Karpas-422 (cell line): Measurements from ENCODE around the gene CP. TPM values are rescaled to one million over a fixed set of nuclear protein-coding genes. Genes with fewer than 3 reads are reported as not detected.
"Not testable (repeated sequence)": the region's sequence is repeated elsewhere in the genome, so short reads cannot be mapped to it uniquely, and the experiment has no call there.

Experiments used
- DNase-seq: peaks from one replicate; pipeline ENCODE4 v3.0.0-alpha.2; 2015
- H2AFZ ChIP-seq: fragments of 200-600 bp; sonication (generic); 2 replicates; pipeline ENCODE4 v1.6.1; 2014; ENCODE audit warnings: antibody characterized with exemption, low read length, mixed read lengths
- H3K27ac ChIP-seq: fragments of 200-600 bp; sonication (generic); 2 replicates; pipeline ENCODE4 v1.5.1; 2014; ENCODE audit warnings: mild to moderate bottlenecking, low read length, moderate library complexity
- H3K27me3 ChIP-seq: fragments of 200-600 bp; sonication (generic); 2 replicates; pipeline ENCODE4 v1.6.1; 2014; ENCODE audit warnings: low read length, mixed read lengths
- H3K36me3 ChIP-seq: fragments of 200-600 bp; sonication (generic); 2 replicates; pipeline ENCODE4 v1.6.1; 2014; ENCODE audit warnings: low read length, mixed read lengths; ENCODE audit not compliant: insufficient read depth
- H3K4me1 ChIP-seq: fragments of 200-600 bp; sonication (generic); 2 replicates; pipeline ENCODE4 v1.6.1; 2014; ENCODE audit warnings: mild to moderate bottlenecking, low read length, mixed read lengths
- H3K4me2 ChIP-seq: fragments of 200-600 bp; sonication (generic); 2 replicates; pipeline ENCODE4 v1.6.1; 2014; ENCODE audit warnings: low read length, low read depth, mild to moderate bottlenecking; ENCODE audit not compliant: poor library complexity, severe bottlenecking
- H3K4me3 ChIP-seq: fragments of 200-600 bp; sonication (generic); 2 replicates; pipeline ENCODE4 v1.5.1; 2014; ENCODE audit warnings: mild to moderate bottlenecking, antibody characterized with exemption, low read length, mixed read lengths
- H3K79me2 ChIP-seq: fragments of 200-600 bp; sonication (generic); 2 replicates; pipeline ENCODE4 v1.6.1; 2014; ENCODE audit warnings: mild to moderate bottlenecking, low read length, mixed read lengths
- H3K9ac ChIP-seq: fragments of 200-600 bp; sonication (generic); 2 replicates; pipeline ENCODE4 v1.6.0; 2014; ENCODE audit warnings: low read length
- H3K9me2 ChIP-seq: fragments of 200-600 bp; sonication (generic), shearing (Covaris generic); replicated peaks from 2 replicates; pipeline ENCODE4 v1.6.0; 2014; ENCODE audit warnings: mild to moderate bottlenecking, low read length, moderate library complexity; ENCODE audit not compliant: insufficient read depth
- H3K9me3 ChIP-seq: fragments of 300-700, 200-600 bp; sonication (generic); 2 replicates; pipeline ENCODE4 v1.6.1; 2014; ENCODE audit warnings: low read length, mixed read lengths
- H4K20me1 ChIP-seq: fragments of 200-600 bp; sonication (generic); 2 replicates; pipeline ENCODE4 v1.6.1; 2014; ENCODE audit warnings: mild to moderate bottlenecking, antibody characterized with exemption, low read length, low read depth; ENCODE audit not compliant: insufficient read depth
- total RNA-seq: library from RNA; depleted of rRNA; stranded (reverse); fragments of >200 nt; shearing (Covaris generic); gene quantifications from 2 replicates; pipeline ENCODE4 v1.2.3, GENCODE V29; 2014; ENCODE audit warnings: low replicate concordance

The CP gene
- total RNA-seq, 1 experiment from 2014 or later = not detected

GRCh38 chr3:149204390-149204991, 17.1 kb downstream of the CP start:
- Histone ChIP-seq H3K27ac (0 out of 2 replicates have a peak overlapping the region, but pooled peaks have one; percentile 37), H3K9ac (no peak overlapping the region), H3K4me3 (no peak overlapping the region), H2AFZ (no peak overlapping the region), H4K20me1 (no peaks in the 10 kb centered on the region), H3K4me1 (peaks cover 24% of the 10 kb centered on the region), H3K79me2 (no peaks in the 10 kb centered on the region), H3K4me2 (peak overlapping the region; percentile 35), H3K9me2 (no peaks in the 10 kb centered on the region), H3K9me3 (no peaks in the 10 kb centered on the region), H3K27me3 (no peaks in the 10 kb centered on the region), H3K36me3 (no peaks in the 10 kb centered on the region)
- no peak for DNase-seq

- peak overlapping the region; percentile 37; the same call in 1 of the 2 replicates for H3K27ac ChIP-seq
- no peaks in the 10 kb centered on the region for H4K20me1 ChIP-seq
- no peaks in the 10 kb centered on the region for H3K79me2 ChIP-seq
- no peaks in the 10 kb centered on the region for H3K9me3 ChIP-seq
- H3K9me2 ChIP-seq = no peaks in the 10 kb centered on the region
- H3K4me2 ChIP-seq = peak overlapping the region; percentile 35
- peaks cover 26% of the 10 kb centered on the region for H3K4me1 ChIP-seq
- H3K4me3 ChIP-seq = no peak overlapping the region
- H3K9ac ChIP-seq = no peak overlapping the region
- H2AFZ ChIP-seq = peak overlapping the region; percentile 73
- no peaks in the 10 kb centered on the region for H3K36me3 ChIP-seq
- DNase-seq = peak; percentile 76
- no peaks in the 10 kb centered on the region for H3K27me3 ChIP-seq
Measured at GRCh38 chr3:149203758-149204157, 17.9 kb downstream of the CP start.

- Histone ChIP-seq H3K4me2 (no peak overlapping the region), H3K4me1 (peaks cover 20% of the 10 kb centered on the region)
Measured at GRCh38 chr3:149199474-149199873, 22.2 kb downstream of the CP start.

GRCh38 chr3:149198611-149199010, 23.0 kb downstream of the CP start:
- H3K4me3 ChIP-seq = no peak overlapping the region
- H3K4me2 ChIP-seq = no peak overlapping the region
- H3K27me3 ChIP-seq = no peaks in the 10 kb centered on the region
- H4K20me1 ChIP-seq = no peaks in the 10 kb centered on the region
- H3K9me3 ChIP-seq = no peaks in the 10 kb centered on the region
- H2AFZ ChIP-seq = no peak overlapping the region
- no peak overlapping the region for H3K9ac ChIP-seq
- H3K4me1 ChIP-seq = peaks cover 11% of the 10 kb centered on the region
- no peaks in the 10 kb centered on the region for H3K79me2 ChIP-seq
- DNase-seq = no peak
- H3K9me2 ChIP-seq = no peaks in the 10 kb centered on the region
- H3K36me3 ChIP-seq = no peaks in the 10 kb centered on the region
- H3K27ac ChIP-seq = no peak overlapping the region

More at GRCh38 chr3:149199474-149199873, 22.2 kb downstream of the CP start:
- Histone ChIP-seq H3K36me3 (no peaks in the 10 kb centered on the region), H3K79me2 (no peaks in the 10 kb centered on the region), H4K20me1 (no peaks in the 10 kb centered on the region), H3K9ac (no peak overlapping the region), H3K9me2 (no peaks in the 10 kb centered on the region), H3K27me3 (no peaks in the 10 kb centered on the region), H2AFZ (no peak overlapping the region), H3K9me3 (no peaks in the 10 kb centered on the region), H3K27ac (no peak overlapping the region), H3K4me3 (no peak overlapping the region)
- peak; percentile 38 for DNase-seq

GRCh38 chr3:149197669-149198068, 24.0 kb downstream of the CP start:
- Histone ChIP-seq H3K4me3 (no peak overlapping the region), H3K4me1 (peaks cover 7% of the 10 kb centered on the region), H3K79me2 (no peaks in the 10 kb centered on the region), H3K9me3 (no peaks in the 10 kb centered on the region), H3K9me2 (no peaks in the 10 kb centered on the region), H3K36me3 (no peaks in the 10 kb centered on the region), H4K20me1 (no peaks in the 10 kb centered on the region), H3K9ac (no peak overlapping the region), H2AFZ (no peak overlapping the region), H3K4me2 (no peak overlapping the region), H3K27ac (no peak overlapping the region), H3K27me3 (no peaks in the 10 kb centered on the region)
- no peak for DNase-seq

- not testable (repeated sequence) for H3K79me2 ChIP-seq, H4K20me1 ChIP-seq, H3K4me2 ChIP-seq, H2AFZ ChIP-seq, H3K9ac ChIP-seq, DNase-seq, H3K36me3 ChIP-seq, H3K9me3 ChIP-seq, H3K4me1 ChIP-seq, H3K27me3 ChIP-seq, H3K4me3 ChIP-seq, H3K27ac ChIP-seq, H3K9me2 ChIP-seq
Measured at GRCh38 chr3:149196805-149197592, 24.6 kb downstream of the CP start.

GRCh38 chr3:149195221-149195620, 26.4 kb downstream of the CP start:
- H2AFZ ChIP-seq = no peak overlapping the region
- no peak overlapping the region for H3K27ac ChIP-seq
- no peak for DNase-seq
- H3K4me2 ChIP-seq = no peak overlapping the region
- no peaks in the 10 kb centered on the region for H3K79me2 ChIP-seq
- no peaks in the 10 kb centered on the region for H3K36me3 ChIP-seq
- H3K9me3 ChIP-seq = no peaks in the 10 kb centered on the region
- H3K27me3 ChIP-seq = no peaks in the 10 kb centered on the region
- peaks cover 7% of the 10 kb centered on the region for H3K4me1 ChIP-seq
- no peak overlapping the region for H3K4me3 ChIP-seq
- no peak overlapping the region for H3K9ac ChIP-seq
- H3K9me2 ChIP-seq = no peaks in the 10 kb centered on the region
- no peaks in the 10 kb centered on the region for H4K20me1 ChIP-seq

- Histone ChIP-seq H3K9me2 (no peaks in the 10 kb centered on the region), H2AFZ (no peak overlapping the region), H3K27me3 (no peaks in the 10 kb centered on the region), H3K9me3 (no peaks in the 10 kb centered on the region), H3K4me3 (no peak overlapping the region), H3K9ac (no peak overlapping the region), H3K4me2 (no peak overlapping the region), H3K79me2 (no peaks in the 10 kb centered on the region), H3K4me1 (no peaks in the 10 kb centered on the region), H3K27ac (no peak overlapping the region), H4K20me1 (no peaks in the 10 kb centered on the region), H3K36me3 (no peaks in the 10 kb centered on the region)
- no peak for DNase-seq
Measured at GRCh38 chr3:149188494-149188893, 33.1 kb downstream of the CP start.
